Measurements from ENCODE around the gene NEMP2.

GRCh38 chr2:190551928-190552327, 17.4 kb upstream of the NEMP2 start:
- TF ChIP-seq CTCF (IDR thresholded peaks at IDR 0.05 in 8 of 11, conservative IDR thresholded peaks at IDR 0.05 in 3 of 11) (no peak), POLR2A (IDR thresholded peaks at IDR 0.05) (no peak), POLR2AphosphoS5 (IDR thresholded peaks at IDR 0.05) (no peak)

All from spleen (tissue), 7 donors.